MCF 10A (cell line): ENCODE results near the gene FHL2. TPM values are rescaled to one million over a fixed set of nuclear protein-coding genes. Genes with fewer than 3 reads are reported as not detected.

Source experiments
- BruUV-seq: library from RNA; stranded (reverse); fragments of 400-500 nt; replicated peaks from 2 replicates; lab custom pipeline; 2021; lab: Mats Ljungman, UMichigan
- CTCF ChIA-PET: fragments of 300-600 bp; sonication (Branson Sonifier 250); formaldehyde crosslinking; extraction: SDS; loops from one replicate; lab custom pipeline; 2021; ENCODE audit warnings: antibody characterized with exemption, inconsistent platforms; lab: Yijun Ruan, JAX
- POLR2A ChIA-PET: fragments of 300-600, 350-650 bp; sonication (Branson Sonifier 250); formaldehyde crosslinking; extraction: SDS; loops from one replicate; lab custom pipeline; 2020; ENCODE audit warnings: antibody characterized with exemption, inconsistent platforms; lab: Yijun Ruan, JAX
- DNase-seq: peaks from one replicate; pipeline ENCODE4 v3.0.0-alpha.2; 2018; ENCODE audit not compliant: unreplicated experiment
- H3K27ac Mint-ChIP-seq: one replicate; pipeline ENCODE4 v1.8.0; 2022; ENCODE audit warnings: mild to moderate bottlenecking, low read depth, mixed read lengths; ENCODE audit not compliant: unreplicated experiment
- H3K27me3 Mint-ChIP-seq: one replicate; pipeline ENCODE4 v1.8.0; 2022; ENCODE audit warnings: mixed read lengths; ENCODE audit not compliant: insufficient read depth, unreplicated experiment
- H3K36me3 Mint-ChIP-seq: one replicate; pipeline ENCODE4 v1.8.0; 2022; ENCODE audit warnings: mild to moderate bottlenecking, moderate library complexity, mixed read lengths; ENCODE audit not compliant: insufficient read depth, unreplicated experiment
- H3K4me1 Mint-ChIP-seq: one replicate; pipeline ENCODE4 v1.8.0; 2022; ENCODE audit warnings: mixed read lengths; ENCODE audit not compliant: insufficient read depth, unreplicated experiment
- H3K4me3 Mint-ChIP-seq: one replicate; pipeline ENCODE4 v1.8.0; 2022; ENCODE audit warnings: mild to moderate bottlenecking, moderate library complexity, mixed read lengths; ENCODE audit not compliant: unreplicated experiment
- H3K9me3 Mint-ChIP-seq: one replicate; pipeline ENCODE4 v1.8.0; 2022; ENCODE audit warnings: mixed read lengths; ENCODE audit not compliant: unreplicated experiment
- intact Hi-C: fragments of 100-400 bp; cut with micrococcal nuclease; formaldehyde crosslinking; loops from 2 replicates; pipeline ENCODE4 v1.14.1; 2022
- total RNA-seq: library from RNA; stranded (reverse); gene quantifications from 2 replicates; pipeline ENCODE4 v1.2.3, GENCODE V29; 2022
- TF ChIP-seq, protein P1 (sequence below): fragments of 200-600 bp; IDR thresholded peaks from one replicate; pipeline ENCODE4 v1.8.0; 2022; ENCODE audit warnings: antibody characterized with exemption, mild to moderate bottlenecking; ENCODE audit not compliant: unreplicated experiment

FHL2 gene
- total RNA-seq, 1 experiment from 2014 or later = 93.2 TPM

DNA sequence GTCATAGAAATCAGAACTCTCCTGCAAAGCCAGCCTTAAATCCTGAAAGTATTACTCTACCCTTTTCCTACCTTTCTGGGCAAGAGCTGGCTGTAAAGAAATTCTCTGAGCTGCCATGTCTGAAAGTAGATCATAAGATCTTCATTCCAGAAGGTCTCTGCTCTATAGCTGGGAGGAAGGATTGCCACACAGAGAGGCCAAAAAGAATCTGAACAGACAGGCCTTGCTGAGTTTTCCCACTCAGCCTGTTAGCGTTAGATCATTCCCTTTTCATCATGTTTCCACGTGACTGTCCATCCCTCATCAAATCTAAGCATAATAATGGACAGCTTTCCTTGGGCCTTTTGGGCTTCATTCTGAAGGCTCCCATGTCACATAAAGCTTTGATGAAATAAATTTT, 43.2 kb upstream of the FHL2 start:
- Mint-ChIP-seq H3K4me1 (peaks cover 6% of the 10 kb centered on the region), H3K27ac (no peak overlapping the region), H3K9me3 (no peaks in the 10 kb centered on the region), H3K4me3 (no peak overlapping the region), H3K27me3 (no peaks in the 10 kb centered on the region), H3K36me3 (no peaks in the 10 kb centered on the region)
- DNase-seq = no peak
- ChIA-PET CTCF (interaction anchor here (1.2 to 1.4 kb wide), 2 partner anchors 8 to 79 kb away, joined by 3 to 4 read pairs; no protein-coding TSS in a partner anchor), POLR2A (interaction anchor here (1.0 to 1.4 kb wide), 3 partner anchors 10 to 38 kb away, joined by 3 to 5 read pairs (median 3); no protein-coding TSS in a partner anchor)
- intact Hi-C loops = no loop called here
- TF ChIP-seq, protein P1, sequence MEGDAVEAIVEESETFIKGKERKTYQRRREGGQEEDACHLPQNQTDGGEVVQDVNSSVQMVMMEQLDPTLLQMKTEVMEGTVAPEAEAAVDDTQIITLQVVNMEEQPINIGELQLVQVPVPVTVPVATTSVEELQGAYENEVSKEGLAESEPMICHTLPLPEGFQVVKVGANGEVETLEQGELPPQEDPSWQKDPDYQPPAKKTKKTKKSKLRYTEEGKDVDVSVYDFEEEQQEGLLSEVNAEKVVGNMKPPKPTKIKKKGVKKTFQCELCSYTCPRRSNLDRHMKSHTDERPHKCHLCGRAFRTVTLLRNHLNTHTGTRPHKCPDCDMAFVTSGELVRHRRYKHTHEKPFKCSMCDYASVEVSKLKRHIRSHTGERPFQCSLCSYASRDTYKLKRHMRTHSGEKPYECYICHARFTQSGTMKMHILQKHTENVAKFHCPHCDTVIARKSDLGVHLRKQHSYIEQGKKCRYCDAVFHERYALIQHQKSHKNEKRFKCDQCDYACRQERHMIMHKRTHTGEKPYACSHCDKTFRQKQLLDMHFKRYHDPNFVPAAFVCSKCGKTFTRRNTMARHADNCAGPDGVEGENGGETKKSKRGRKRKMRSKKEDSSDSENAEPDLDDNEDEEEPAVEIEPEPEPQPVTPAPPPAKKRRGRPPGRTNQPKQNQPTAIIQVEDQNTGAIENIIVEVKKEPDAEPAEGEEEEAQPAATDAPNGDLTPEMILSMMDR = no peak
- BruUV-seq = no TSS peak

GRCh38 chr2:105439141-105439540, 40.3 kb upstream of the FHL2 start:
- POLR2A ChIA-PET = interaction anchor here (0.9 kb wide), 1 partner anchor 16 kb away, joined by 3 read pairs; no protein-coding TSS in a partner anchor
- CTCF ChIA-PET = no interaction called here
- no TSS peak for BruUV-seq
- Mint-ChIP-seq H3K9me3 (no peaks in the 10 kb centered on the region), H3K4me3 (no peak overlapping the region), H3K27me3 (no peaks in the 10 kb centered on the region), H3K27ac (no peak overlapping the region), H3K36me3 (no peaks in the 10 kb centered on the region), H3K4me1 (peaks cover 5% of the 10 kb centered on the region)
- no peak for DNase-seq
- intact Hi-C loops = no loop called here
- TF ChIP-seq, protein P1 = no peak

GRCh38 chr2:105438104-105438929, 39.5 kb upstream of the FHL2 start:
- Mint-ChIP-seq H3K27ac (no peak overlapping the region), H3K27me3 (no peaks in the 10 kb centered on the region), H3K4me3 (no peak overlapping the region), H3K36me3 (no peaks in the 10 kb centered on the region), H3K4me1 (peaks cover 5% of the 10 kb centered on the region), H3K9me3 (no peaks in the 10 kb centered on the region)
- no TSS peak for BruUV-seq
- TF ChIP-seq, protein P1 = no peak
- CTCF ChIA-PET = interaction anchor here (0.6 kb wide), 1 partner anchor 43 kb away, joined by 3 read pairs; no protein-coding TSS in a partner anchor
- POLR2A ChIA-PET = interaction anchor here (0.6 to 0.9 kb wide), 2 partner anchors 17 to 21 kb away, joined by 3 read pairs; no protein-coding TSS in a partner anchor
- DNase-seq = no peak
- intact Hi-C loops = no loop called here

DNA sequence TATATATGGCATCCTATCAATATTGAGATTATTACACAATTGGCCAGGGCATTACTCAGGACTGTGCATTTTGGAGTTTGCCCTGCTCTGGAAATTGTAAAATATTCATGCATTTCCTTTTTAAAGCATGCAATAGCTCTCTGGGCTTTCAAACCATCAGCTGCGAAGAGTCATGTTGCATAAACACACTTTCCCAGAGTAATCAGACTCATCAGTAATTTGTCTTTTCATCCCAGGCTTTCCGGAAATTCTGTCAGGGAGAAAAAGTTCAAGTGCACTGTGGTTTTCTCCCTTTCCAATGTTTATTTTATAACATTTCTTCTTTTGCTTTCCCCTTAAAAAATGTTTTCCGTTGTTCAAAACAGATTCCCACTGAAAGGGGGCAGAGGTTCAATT, 38.9 kb upstream of the FHL2 start:
- Mint-ChIP-seq H3K9me3 (no peaks in the 10 kb centered on the region), H3K27me3 (no peaks in the 10 kb centered on the region), H3K36me3 (no peaks in the 10 kb centered on the region), H3K27ac (no peak overlapping the region), H3K4me3 (no peak overlapping the region), H3K4me1 (peaks cover 5% of the 10 kb centered on the region)
- BruUV-seq = no TSS peak
- TF ChIP-seq, protein P1 = no peak
- DNase-seq = no peak
- POLR2A ChIA-PET = no interaction called here
- intact Hi-C loops = no loop called here
- CTCF ChIA-PET = interaction anchor here (0.6 kb wide), 1 partner anchor 42 kb away, joined by 3 read pairs; no protein-coding TSS in a partner anchor
